Measurements from ENCODE around the gene DLG2. TPM values are rescaled to one million over a fixed set of nuclear protein-coding genes. Genes with fewer than 3 reads are reported as not detected.
A peak's percentile ranks its signal among the peaks of the same experiment; 100 is the strongest.

DLG2 gene
- total RNA-seq, 4 donors from 2014 or later, result 7.3 to 14.1 (median 11.1) TPM

GRCh38 chr11:84780689-84781293 is 846.4 kb downstream of the DLG2 start:
- no peaks in the 10 kb centered on the region for H3K36me3 ChIP-seq

GRCh38 chr11:84775503-84775902 is 851.6 kb downstream of the DLG2 start:
- Histone ChIP-seq H3K27ac (replicated peaks in 1 of 4) (no peak overlapping the region), H3K4me1 (no peaks in the 10 kb centered on the region), H3K27me3 (no peaks in the 10 kb centered on the region), H3K36me3 (no peaks in the 10 kb centered on the region), H3K4me3 (no peak overlapping the region), H3K9me3 (peaks cover 0 to 13% (median 3%) of the 10 kb centered on the region in 4 donors)
- intact Hi-C loops (cut with DNase I), result no loop called here
- WGBS, result 88% methylated on average over 2 of the region's 2 CpGs
- TF ChIP-seq EP300 (IDR thresholded peaks at IDR 0.05), result no peak
- no peak for TF ChIP-seq CTCF (IDR thresholded peaks at IDR 0.05)
- no peak for TF ChIP-seq POLR2AphosphoS5 (IDR thresholded peaks at IDR 0.05)
- TF ChIP-seq POLR2A (IDR thresholded peaks at IDR 0.05; ENCODE audit: low read depth), result no peak
- no peak for DNase-seq (ENCODE audit: extremely low spot score)

More at GRCh38 chr11:84780689-84781293, 846.4 kb downstream of the DLG2 start:
- intact Hi-C loops (cut with DNase I), result no loop called here
- H3K27ac ChIP-seq (replicated peaks in 1 of 4), result no peak overlapping the region
- no peak for TF ChIP-seq POLR2A (IDR thresholded peaks at IDR 0.05; ENCODE audit: low read depth)
- TF ChIP-seq CTCF (IDR thresholded peaks at IDR 0.05), result peak; percentile 19 to 44 (median 27)
- no peak overlapping the region for H3K4me3 ChIP-seq
- DNase-seq (ENCODE audit: extremely low spot score), result no peak
- no peaks in the 10 kb centered on the region for H3K27me3 ChIP-seq
- 18% methylated on average over 3 of the region's 3 CpGs for WGBS
- H3K4me1 ChIP-seq, result no peaks in the 10 kb centered on the region
- H3K9me3 ChIP-seq, result no peaks in the 10 kb centered on the region

GRCh38 chr11:84763931-84764330 is 863.2 kb downstream of the DLG2 start:
- no peaks in the 10 kb centered on the region for H3K36me3 ChIP-seq
- no peaks in the 10 kb centered on the region for H3K4me1 ChIP-seq
- H3K27me3 ChIP-seq, result no peaks in the 10 kb centered on the region
- intact Hi-C loops (cut with DNase I), result no loop called here
- H3K9me3 ChIP-seq, result peaks cover 0 to under 1% (median 0%) of the 10 kb centered on the region in 4 donors
- no peak overlapping the region for H3K27ac ChIP-seq (replicated peaks in 1 of 4)
- no peak overlapping the region for H3K4me3 ChIP-seq
- TF ChIP-seq CTCF (IDR thresholded peaks at IDR 0.05), result no peak
- TF ChIP-seq POLR2AphosphoS5 (IDR thresholded peaks at IDR 0.05), result no peak
- no peak for TF ChIP-seq POLR2A (IDR thresholded peaks at IDR 0.05; ENCODE audit: low read depth)
- DNase-seq (ENCODE audit: extremely low spot score), result no peak

- Histone ChIP-seq H3K9me3 (no peaks in the 10 kb centered on the region), H3K27me3 (no peaks in the 10 kb centered on the region), H3K4me3 (no peak overlapping the region), H3K36me3 (no peaks in the 10 kb centered on the region), H3K27ac (replicated peaks in 1 of 4) (no peak overlapping the region), H3K4me1 (no peaks in the 10 kb centered on the region)
- no peak for TF ChIP-seq POLR2A (IDR thresholded peaks at IDR 0.05; ENCODE audit: low read depth)
- 100% methylated on average over 2 of the region's 2 CpGs for WGBS
- intact Hi-C loops (cut with DNase I), result no loop called here
- DNase-seq (ENCODE audit: extremely low spot score), result no peak
Observed at GRCh38 chr11:84757711-84758110, 869.4 kb downstream of the DLG2 start.

- TF ChIP-seq CTCF (IDR thresholded peaks at IDR 0.05) (no peak), POLR2A (IDR thresholded peaks at IDR 0.05; ENCODE audit: low read depth) (no peak), EP300 (IDR thresholded peaks at IDR 0.05) (no peak), POLR2AphosphoS5 (IDR thresholded peaks at IDR 0.05) (no peak)
- H3K4me1 ChIP-seq, result no peaks in the 10 kb centered on the region
- no peak overlapping the region for H3K4me3 ChIP-seq
- H3K27ac ChIP-seq (replicated peaks in 1 of 4), result no peak overlapping the region
- WGBS, result 75% methylated on average over 2 of the region's 2 CpGs
- H3K9me3 ChIP-seq, result no peaks in the 10 kb centered on the region
- no peak for DNase-seq (ENCODE audit: extremely low spot score)
- H3K36me3 ChIP-seq, result no peaks in the 10 kb centered on the region
- intact Hi-C loops (cut with DNase I), result no loop called here
- no peaks in the 10 kb centered on the region for H3K27me3 ChIP-seq
Observed at GRCh38 chr11:84751371-84751770, 875.8 kb downstream of the DLG2 start.
